ENCODE results near the gene ARID1B. TPM values are rescaled to one million over a fixed set of nuclear protein-coding genes. Genes with fewer than 3 reads are reported as not detected.

Gene ARID1B
- total RNA-seq, 1 donor from 2014 or later = 101 TPM

GRCh38 chr6:157166784-157167183 lies 389.6 kb downstream of the ARID1B start:
- no peak for DNase-seq (ENCODE audit: low read depth, low spot score)
- Mint-ChIP-seq H3K27ac (ENCODE audit: unreplicated experiment) (no peak overlapping the region), H3K4me1 (peaks cover 19% of the 10 kb centered on the region), H3K36me3 (ENCODE audit: low read depth) (peaks cover 6% of the 10 kb centered on the region), H3K27me3 (ENCODE audit: low read depth) (no peaks in the 10 kb centered on the region), H3K9me3 (no peaks in the 10 kb centered on the region), H3K4me3 (no peak overlapping the region)
- no peak for TF ChIP-seq CTCF (conservative IDR thresholded peaks at IDR 0.05)

- H3K4me3 Mint-ChIP-seq = no peak overlapping the region
- peaks cover 6% of the 10 kb centered on the region for H3K36me3 Mint-ChIP-seq (ENCODE audit: low read depth)
- TF ChIP-seq CTCF (conservative IDR thresholded peaks at IDR 0.05) = no peak
- H3K27me3 Mint-ChIP-seq (ENCODE audit: low read depth) = no peaks in the 10 kb centered on the region
- no peaks in the 10 kb centered on the region for H3K9me3 Mint-ChIP-seq
- no peak overlapping the region for H3K27ac Mint-ChIP-seq (ENCODE audit: unreplicated experiment)
- peaks cover 11% of the 10 kb centered on the region for H3K4me1 Mint-ChIP-seq
- DNase-seq (ENCODE audit: low read depth, low spot score) = no peak
These were observed 390.7 kb downstream of the ARID1B start for GRCh38 chr6:157167837-157168236.

GRCh38 chr6:157168471-157168870 lies 391.3 kb downstream of the ARID1B start:
- no peak overlapping the region for H3K27ac Mint-ChIP-seq (ENCODE audit: unreplicated experiment)
- H3K4me1 Mint-ChIP-seq = peaks cover 7% of the 10 kb centered on the region
- H3K4me3 Mint-ChIP-seq = no peak overlapping the region
- no peaks in the 10 kb centered on the region for H3K9me3 Mint-ChIP-seq
- H3K27me3 Mint-ChIP-seq (ENCODE audit: low read depth) = no peaks in the 10 kb centered on the region
- no peak for TF ChIP-seq CTCF (conservative IDR thresholded peaks at IDR 0.05)
- DNase-seq (ENCODE audit: low read depth, low spot score) = no peak
- peaks cover 6% of the 10 kb centered on the region for H3K36me3 Mint-ChIP-seq (ENCODE audit: low read depth)

- peaks cover 7% of the 10 kb centered on the region for H3K36me3 Mint-ChIP-seq (ENCODE audit: low read depth)
- H3K4me3 Mint-ChIP-seq = no peak overlapping the region
- no peaks in the 10 kb centered on the region for H3K27me3 Mint-ChIP-seq (ENCODE audit: low read depth)
- DNase-seq (ENCODE audit: low read depth, low spot score) = no peak
- H3K9me3 Mint-ChIP-seq = no peaks in the 10 kb centered on the region
- TF ChIP-seq CTCF (conservative IDR thresholded peaks at IDR 0.05) = no peak
- H3K4me1 Mint-ChIP-seq = peaks cover 5% of the 10 kb centered on the region
- no peak overlapping the region for H3K27ac Mint-ChIP-seq (ENCODE audit: unreplicated experiment)
These were observed 392.0 kb downstream of the ARID1B start for GRCh38 chr6:157169226-157169625.

GRCh38 chr6:157169656-157170055 lies 392.5 kb downstream of the ARID1B start:
- Mint-ChIP-seq H3K36me3 (ENCODE audit: low read depth) (peaks cover 9% of the 10 kb centered on the region), H3K4me3 (no peak overlapping the region), H3K9me3 (no peaks in the 10 kb centered on the region), H3K27ac (ENCODE audit: unreplicated experiment) (no peak overlapping the region), H3K4me1 (peaks cover 5% of the 10 kb centered on the region), H3K27me3 (ENCODE audit: low read depth) (no peaks in the 10 kb centered on the region)
- DNase-seq (ENCODE audit: low read depth, low spot score) = no peak
- TF ChIP-seq CTCF (conservative IDR thresholded peaks at IDR 0.05) = no peak

GRCh38 chr6:157170535-157170934 lies 393.4 kb downstream of the ARID1B start:
- H3K9me3 Mint-ChIP-seq = no peaks in the 10 kb centered on the region
- peak overlapping the region; percentile 35 for H3K27ac Mint-ChIP-seq (ENCODE audit: unreplicated experiment)
- peaks cover 5% of the 10 kb centered on the region for H3K4me1 Mint-ChIP-seq
- peaks cover 9% of the 10 kb centered on the region for H3K36me3 Mint-ChIP-seq (ENCODE audit: low read depth)
- TF ChIP-seq CTCF (conservative IDR thresholded peaks at IDR 0.05) = no peak
- no peaks in the 10 kb centered on the region for H3K27me3 Mint-ChIP-seq (ENCODE audit: low read depth)
- DNase-seq (ENCODE audit: low read depth, low spot score) = no peak
- H3K4me3 Mint-ChIP-seq = no peak overlapping the region

Measured in neural crest cell (in vitro differentiated cells).